ENCODE measurements around the gene C4orf33.
A peak's percentile ranks its signal among the peaks of the same experiment; 100 is the strongest.
"Not testable (repeated sequence)": the region's sequence is repeated elsewhere in the genome, so short reads cannot be mapped to it uniquely, and the experiment has no call there.

C4orf33 gene

GRCh38 chr4:129095811-129096454 lies at the start of gene C4orf33:
Gene C4orf33, plus strand, starts transcription at chr4:129096152. Its CDS starts 6,459 bp downstream, at chr4:129102611.
- peak; percentile 90 for DNase-seq (ENCODE audit: low spot score)

- DNase-seq (ENCODE audit: low spot score): no peak
Measured at GRCh38 chr4:129059028-129059427, 36.9 kb upstream of the C4orf33 start.

- DNase-seq (ENCODE audit: low spot score): no peak
Measured at GRCh38 chr4:129062580-129062979, 33.4 kb upstream of the C4orf33 start.

GRCh38 chr4:129063640-129064039 lies 32.3 kb upstream of the C4orf33 start:
- no peak for DNase-seq (ENCODE audit: low spot score)

GRCh38 chr4:129064717-129065116 lies 31.2 kb upstream of the C4orf33 start:
- DNase-seq (ENCODE audit: low spot score): no peak

- not testable (repeated sequence) for DNase-seq (ENCODE audit: low spot score)
Measured at GRCh38 chr4:129069537-129069936, 26.4 kb upstream of the C4orf33 start.

GRCh38 chr4:129077326-129077725 lies 18.6 kb upstream of the C4orf33 start:
- no peak for DNase-seq (ENCODE audit: low spot score)

- no peak for DNase-seq (ENCODE audit: low spot score)
Measured at GRCh38 chr4:129080129-129080528, 15.8 kb upstream of the C4orf33 start.

GRCh38 chr4:129082302-129082701 lies 13.7 kb upstream of the C4orf33 start:
- no peak for DNase-seq (ENCODE audit: low spot score)

GRCh38 chr4:129085472-129085871 lies 10.5 kb upstream of the C4orf33 start:
- no peak for DNase-seq (ENCODE audit: low spot score)

- DNase-seq (ENCODE audit: low spot score): no peak
Measured at GRCh38 chr4:129087516-129087915, 8.4 kb upstream of the C4orf33 start.

GRCh38 chr4:129092631-129093190 lies 3.2 kb upstream of the C4orf33 start:
- DNase-seq (ENCODE audit: low spot score): peak; percentile 56

- DNase-seq (ENCODE audit: low spot score): peak; percentile 99
Measured at GRCh38 chr4:129093191-129093920, 2.6 kb upstream of the C4orf33 start, which contains the start of gene SCLT1. Gene SCLT1, minus strand, starts transcription at chr4:129093539. Its CDS starts 436 bp downstream, at chr4:129093103.

GRCh38 chr4:129094347-129094746 lies 1.6 kb upstream of the C4orf33 start:
- DNase-seq (ENCODE audit: low spot score): peak; percentile 10

- DNase-seq (ENCODE audit: low spot score): no peak
Measured at GRCh38 chr4:129098531-129099001, 2.6 kb downstream of the C4orf33 start.

GRCh38 chr4:129109965-129110824 lies 14.2 kb downstream of the C4orf33 start:
- no peak for DNase-seq (ENCODE audit: low spot score)

- no peak for DNase-seq (ENCODE audit: low spot score)
Measured at GRCh38 chr4:129110931-129111330, 15.0 kb downstream of the C4orf33 start.

- no peak for DNase-seq (ENCODE audit: low spot score)
Measured at GRCh38 chr4:129111919-129112318, 16.0 kb downstream of the C4orf33 start.

- no peak for DNase-seq (ENCODE audit: low spot score)
Measured at GRCh38 chr4:129113434-129113833, 17.5 kb downstream of the C4orf33 start.

GRCh38 chr4:129113919-129114318 lies 18.0 kb downstream of the C4orf33 start:
- DNase-seq (ENCODE audit: low spot score): no peak

GRCh38 chr4:129117705-129118104 lies 21.8 kb downstream of the C4orf33 start:
- DNase-seq (ENCODE audit: low spot score): no peak

GRCh38 chr4:129126614-129127013 lies 30.7 kb downstream of the C4orf33 start:
- DNase-seq (ENCODE audit: low spot score): not testable (repeated sequence)
